PC-9 (cell line): ENCODE measurements around the gene MPPE1. TPM values are rescaled to one million over a fixed set of nuclear protein-coding genes. Genes with fewer than 3 reads are reported as not detected.

Experiments
- BruUV-seq: library from RNA; stranded (reverse); fragments of 400-500 nt; replicated peaks from 2 replicates; lab custom pipeline; 2021; lab: Mats Ljungman, UMichigan
- CTCF ChIA-PET: fragments of 300-600 bp; sonication (Branson Sonifier 250); formaldehyde crosslinking; loops from one replicate; lab custom pipeline; 2022; ENCODE audit warnings: antibody characterized with exemption; lab: Charles Lee
- POLR2A ChIA-PET: fragments of 300-600 bp; sonication (Branson Sonifier 250); formaldehyde crosslinking; loops from one replicate; lab custom pipeline; 2022; ENCODE audit warnings: antibody characterized with exemption; ENCODE audit not compliant: unreplicated experiment; lab: Charles Lee
- DNase-seq, 2 experiments: peaks; one replicate each; pipeline versions ENCODE4 v3.0.0 to v3.0.0-alpha.2; 2015 to 2022; ENCODE audit warnings: mixed read lengths in 1 of 2
- H2AFZ ChIP-seq: fragments of 200-600 bp; sonication (generic); 2 replicates; pipeline ENCODE4 v1.8.1; 2017; ENCODE audit warnings: antibody characterized with exemption
- H3F3A ChIP-seq: fragments of 200-600 bp; sonication (generic); 2 replicates; pipeline ENCODE4 v1.8.1; 2017; ENCODE audit warnings: antibody characterized with exemption, mild to moderate bottlenecking, low read depth; ENCODE audit not compliant: insufficient read depth
- H3K27ac ChIP-seq: fragments of 200-600 bp; sonication (generic); 2 replicates; pipeline ENCODE4 v1.6.1; 2016; ENCODE audit warnings: mixed run types
- H3K27me3 ChIP-seq: fragments of 200-600 bp; sonication (generic); 2 replicates; pipeline ENCODE4 v1.6.1; 2016; ENCODE audit warnings: low read depth, mixed run types; ENCODE audit not compliant: insufficient read depth
- H3K36me3 ChIP-seq: fragments of 200-600 bp; sonication (generic); 2 replicates; pipeline ENCODE4 v1.6.1; 2016; ENCODE audit warnings: low read depth, mixed run types
- H3K4me1 ChIP-seq: fragments of 200-600 bp; sonication (generic); replicated peaks from 2 replicates; pipeline ENCODE4 v1.6.1; 2016; ENCODE audit warnings: mixed run types; ENCODE audit not compliant: insufficient read depth
- H3K4me2 ChIP-seq: fragments of 200-600 bp; sonication (generic); 2 replicates; pipeline ENCODE4 v1.6.1; 2017; ENCODE audit warnings: mixed run types
- H3K4me3 ChIP-seq: fragments of 200-600 bp; sonication (generic); 2 replicates; pipeline ENCODE4 v1.6.1; 2016; ENCODE audit warnings: mixed run types
- H3K79me2 ChIP-seq: fragments of 200-600 bp; sonication (generic); 2 replicates; pipeline ENCODE4 v1.6.1; 2017; ENCODE audit warnings: low read depth, mixed run types
- H3K9me2 ChIP-seq: fragments of 200-600 bp; sonication (generic); 2 replicates; pipeline ENCODE4 v1.8.1; 2017; ENCODE audit warnings: mild to moderate bottlenecking; ENCODE audit not compliant: insufficient read depth
- H3K9me3 ChIP-seq: fragments of 200-600 bp; sonication (generic); 2 replicates; pipeline ENCODE4 v1.8.1; 2016; ENCODE audit warnings: low read depth; ENCODE audit not compliant: insufficient read depth
- H4K20me1 ChIP-seq: fragments of 200-600 bp; sonication (generic); 2 replicates; pipeline ENCODE4 v1.8.1; 2017; ENCODE audit not compliant: insufficient read depth
- EZH2 ChIP-seq: fragments of 200-600 bp; sonication (generic); IDR thresholded peaks from 2 replicates; pipeline ENCODE4 v1.8.0; 2017; ENCODE audit warnings: antibody characterized with exemption, low read depth
- intact Hi-C: fragments of 100-400 bp; cut with micrococcal nuclease; formaldehyde crosslinking; loops from one replicate; pipeline ENCODE4 v1.10.0; 2022; ENCODE audit not compliant: unreplicated experiment
- total RNA-seq: library from RNA; stranded (reverse); gene quantifications from 2 replicates; pipeline ENCODE4 v1.2.3, GENCODE V29; 2021
- TF ChIP-seq, protein P1 (sequence below): fragments of 200-600 bp; sonication (generic); conservative IDR thresholded peaks from 2 replicates; pipeline ENCODE4 v1.6.1; 2017; ENCODE audit warnings: mixed run types, antibody characterized with exemption, mild to moderate bottlenecking, moderate library complexity

MPPE1 gene
- total RNA-seq, 1 experiment from 2014 or later = 40.7 TPM

DNA sequence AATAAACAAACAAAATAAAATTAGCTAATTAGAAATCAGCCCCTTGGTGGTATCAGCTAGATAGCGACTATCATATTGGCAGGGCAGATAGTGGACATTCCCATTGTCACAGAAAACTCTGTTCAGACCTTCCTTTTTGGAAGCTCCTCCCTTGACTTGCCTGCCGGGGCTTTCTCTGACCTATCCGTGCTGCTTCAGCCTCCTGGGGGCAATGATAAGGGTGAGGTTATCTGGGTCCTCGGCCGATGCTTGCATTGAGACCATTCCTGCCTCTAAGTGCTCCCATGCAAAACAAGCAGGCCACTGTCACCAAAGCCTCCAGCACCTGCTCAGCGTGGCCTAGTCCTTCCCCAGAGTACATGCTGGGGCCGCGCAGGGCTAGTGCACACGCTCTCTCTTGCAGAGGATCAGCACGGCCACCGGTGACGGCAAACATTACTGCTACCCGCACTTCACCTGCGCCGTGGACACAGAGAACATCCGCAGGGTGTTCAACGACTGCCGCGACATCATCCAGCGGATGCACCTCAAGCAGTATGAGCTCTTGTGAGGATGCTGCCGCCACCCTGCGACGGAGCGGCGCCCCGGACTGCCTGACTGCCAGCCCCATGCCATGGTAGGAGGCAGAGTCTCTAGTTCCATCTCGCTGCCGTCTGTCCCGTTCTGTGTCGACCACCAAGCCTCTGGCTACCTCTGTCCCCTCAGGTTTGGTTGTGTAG, 27.4 kb downstream of the MPPE1 start:
- Histone ChIP-seq H4K20me1 (no peaks in the 10 kb centered on the region), H3K9me2 (no peaks in the 10 kb centered on the region), H3K36me3 (no peaks in the 10 kb centered on the region), H3K4me1 (no peaks in the 10 kb centered on the region), H3F3A (no peaks in the 10 kb centered on the region), H3K9me3 (no peaks in the 10 kb centered on the region), H3K79me2 (no peaks in the 10 kb centered on the region), H3K27me3 (no peaks in the 10 kb centered on the region), H3K4me2 (no peak overlapping the region), H3K27ac (no peak overlapping the region), H3K4me3 (no peak overlapping the region), H2AFZ (no peak overlapping the region)
- no peak for DNase-seq
- BruUV-seq = no TSS peak
- no peak for TF ChIP-seq EZH2
- TF ChIP-seq, protein P1, sequence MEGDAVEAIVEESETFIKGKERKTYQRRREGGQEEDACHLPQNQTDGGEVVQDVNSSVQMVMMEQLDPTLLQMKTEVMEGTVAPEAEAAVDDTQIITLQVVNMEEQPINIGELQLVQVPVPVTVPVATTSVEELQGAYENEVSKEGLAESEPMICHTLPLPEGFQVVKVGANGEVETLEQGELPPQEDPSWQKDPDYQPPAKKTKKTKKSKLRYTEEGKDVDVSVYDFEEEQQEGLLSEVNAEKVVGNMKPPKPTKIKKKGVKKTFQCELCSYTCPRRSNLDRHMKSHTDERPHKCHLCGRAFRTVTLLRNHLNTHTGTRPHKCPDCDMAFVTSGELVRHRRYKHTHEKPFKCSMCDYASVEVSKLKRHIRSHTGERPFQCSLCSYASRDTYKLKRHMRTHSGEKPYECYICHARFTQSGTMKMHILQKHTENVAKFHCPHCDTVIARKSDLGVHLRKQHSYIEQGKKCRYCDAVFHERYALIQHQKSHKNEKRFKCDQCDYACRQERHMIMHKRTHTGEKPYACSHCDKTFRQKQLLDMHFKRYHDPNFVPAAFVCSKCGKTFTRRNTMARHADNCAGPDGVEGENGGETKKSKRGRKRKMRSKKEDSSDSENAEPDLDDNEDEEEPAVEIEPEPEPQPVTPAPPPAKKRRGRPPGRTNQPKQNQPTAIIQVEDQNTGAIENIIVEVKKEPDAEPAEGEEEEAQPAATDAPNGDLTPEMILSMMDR = no peak
- ChIA-PET POLR2A (no interaction called here), CTCF (no interaction called here)
- intact Hi-C loops = no loop called here

- CTCF ChIA-PET = no interaction called here
- TF ChIP-seq, protein P1 = no peak
- no peak for TF ChIP-seq EZH2
Measured at GRCh38 chr18:11877497-11878135, 30.5 kb downstream of the MPPE1 start.

DNA sequence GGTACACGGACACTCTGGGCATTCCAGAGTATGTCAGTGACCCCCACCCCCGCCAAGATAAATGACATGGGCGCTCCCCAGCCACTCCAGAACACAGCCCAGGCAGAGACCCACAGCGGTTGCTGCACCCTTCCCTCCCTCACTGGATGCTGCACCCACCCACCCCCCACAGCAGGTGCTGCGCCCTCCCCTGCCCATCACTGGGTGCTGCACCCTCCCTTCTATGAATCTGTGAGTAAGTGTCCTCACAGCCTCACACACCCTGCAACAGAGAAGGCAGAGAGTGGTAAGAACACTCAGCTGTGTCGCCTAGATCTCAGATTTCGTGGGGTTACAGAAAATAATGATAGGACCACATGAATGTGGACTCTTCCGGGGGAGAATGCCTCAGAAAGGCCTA, 33.4 kb downstream of the MPPE1 start:
- H3K4me1 ChIP-seq = no peaks in the 10 kb centered on the region
- TF ChIP-seq EZH2 = no peak
- BruUV-seq = no TSS peak

More at GRCh38 chr18:11877497-11878135, 30.5 kb downstream of the MPPE1 start:
- Histone ChIP-seq H3K4me3 (no peak overlapping the region), H3K9me3 (no peaks in the 10 kb centered on the region), H3K79me2 (no peaks in the 10 kb centered on the region), H2AFZ (no peak overlapping the region), H3F3A (no peaks in the 10 kb centered on the region), H4K20me1 (no peaks in the 10 kb centered on the region), H3K4me2 (no peak overlapping the region), H3K4me1 (no peaks in the 10 kb centered on the region), H3K36me3 (no peaks in the 10 kb centered on the region), H3K27me3 (no peaks in the 10 kb centered on the region), H3K27ac (no peak overlapping the region), H3K9me2 (no peaks in the 10 kb centered on the region)
- no peak for DNase-seq
- intact Hi-C loops = loop anchor here (10.0 kb wide), 1 partner anchor 323 kb away; no protein-coding TSS in a partner anchor
- BruUV-seq = no TSS peak
- POLR2A ChIA-PET = no interaction called here

More for the DNA sequence above, 33.4 kb downstream of the MPPE1 start:
- Histone ChIP-seq H3F3A (no peaks in the 10 kb centered on the region; the same call in 1 of the 2 replicates), H3K27ac (no peak overlapping the region), H3K9me2 (no peaks in the 10 kb centered on the region), H3K36me3 (no peaks in the 10 kb centered on the region), H3K79me2 (no peaks in the 10 kb centered on the region), H3K9me3 (no peaks in the 10 kb centered on the region), H3K4me3 (no peak overlapping the region), H3K27me3 (no peaks in the 10 kb centered on the region), H2AFZ (no peak overlapping the region), H3K4me2 (no peak overlapping the region), H4K20me1 (no peaks in the 10 kb centered on the region)
- ChIA-PET POLR2A (no interaction called here), CTCF (no interaction called here)
- intact Hi-C loops = loop anchor here (10.0 kb wide), 1 partner anchor 320 kb away; no protein-coding TSS in a partner anchor
- no peak for DNase-seq
